ENCODE results near the gene MXI1. TPM values are rescaled to one million over a fixed set of nuclear protein-coding genes. Genes with fewer than 3 reads are reported as not detected.
"Not testable (repeated sequence)": the region's sequence is repeated elsewhere in the genome, so short reads cannot be mapped to it uniquely, and the experiment has no call there.

MXI1 gene
- total RNA-seq, 1 donor from 2014 or later = 14.7 TPM

GRCh38 chr10:110233846-110234245 lies 26.4 kb downstream of the MXI1 start:
- peaks cover 9% of the 10 kb centered on the region for H3K27me3 Mint-ChIP-seq (ENCODE audit: insufficient read depth)
- no peak overlapping the region for H3K27ac Mint-ChIP-seq
- DNase-seq (ENCODE audit: low spot score) = no peak
- intact Hi-C loops (cut with micrococcal nuclease) = no loop called here
- no peak overlapping the region for H3K4me3 Mint-ChIP-seq
- peaks cover 19% of the 10 kb centered on the region for H3K36me3 Mint-ChIP-seq (ENCODE audit: low read depth)
- no peaks in the 10 kb centered on the region for H3K4me1 Mint-ChIP-seq (ENCODE audit: low read depth)
- H3K9me3 Mint-ChIP-seq = no peaks in the 10 kb centered on the region

- intact Hi-C loops (cut with micrococcal nuclease) = no loop called here
- Mint-ChIP-seq H3K9me3 (no peaks in the 10 kb centered on the region), H3K4me3 (no peak overlapping the region), H3K36me3 (ENCODE audit: low read depth) (peaks cover 13% of the 10 kb centered on the region), H3K27ac (no peak overlapping the region), H3K4me1 (ENCODE audit: low read depth) (peaks cover 18% of the 10 kb centered on the region), H3K27me3 (ENCODE audit: insufficient read depth) (peaks cover 12% of the 10 kb centered on the region)
- no peak for DNase-seq (ENCODE audit: low spot score)
Observed at GRCh38 chr10:110237894-110238480, 30.6 kb downstream of the MXI1 start.

- DNase-seq (ENCODE audit: low spot score) = no peak
- Mint-ChIP-seq H3K27ac (no peak overlapping the region), H3K4me3 (no peak overlapping the region), H3K9me3 (no peaks in the 10 kb centered on the region), H3K27me3 (ENCODE audit: insufficient read depth) (peaks cover 10% of the 10 kb centered on the region), H3K36me3 (ENCODE audit: low read depth) (peaks cover 13% of the 10 kb centered on the region), H3K4me1 (ENCODE audit: low read depth) (peaks cover 18% of the 10 kb centered on the region)
- intact Hi-C loops (cut with micrococcal nuclease) = loop anchor here (5.0 kb wide), 1 partner anchor 37 kb away; no protein-coding TSS in a partner anchor
Observed at GRCh38 chr10:110239892-110240291, 32.5 kb downstream of the MXI1 start.

- no peak for DNase-seq (ENCODE audit: low spot score)
- peaks cover 18% of the 10 kb centered on the region for H3K4me1 Mint-ChIP-seq (ENCODE audit: low read depth)
- intact Hi-C loops (cut with micrococcal nuclease) = loop anchor here (1.0 to 5.0 kb wide), 2 partner anchors 12 to 36 kb away; no protein-coding TSS in a partner anchor
- H3K36me3 Mint-ChIP-seq (ENCODE audit: low read depth) = peaks cover 21% of the 10 kb centered on the region
- H3K4me3 Mint-ChIP-seq = no peak overlapping the region
- no peak overlapping the region for H3K27ac Mint-ChIP-seq
- no peaks in the 10 kb centered on the region for H3K9me3 Mint-ChIP-seq
- peaks cover 20% of the 10 kb centered on the region for H3K27me3 Mint-ChIP-seq (ENCODE audit: insufficient read depth)
Observed at GRCh38 chr10:110241407-110241806, 34.0 kb downstream of the MXI1 start.

- Mint-ChIP-seq H3K4me3 (no peak overlapping the region), H3K27me3 (ENCODE audit: insufficient read depth) (peaks cover 24% of the 10 kb centered on the region), H3K9me3 (no peaks in the 10 kb centered on the region), H3K4me1 (ENCODE audit: low read depth) (peaks cover 18% of the 10 kb centered on the region), H3K27ac (no peak overlapping the region), H3K36me3 (ENCODE audit: low read depth) (peaks cover 24% of the 10 kb centered on the region)
- no peak for DNase-seq (ENCODE audit: low spot score)
- intact Hi-C loops (cut with micrococcal nuclease) = loop anchor here (1.0 to 5.0 kb wide), 2 partner anchors 13 to 35 kb away; no protein-coding TSS in a partner anchor
Observed at GRCh38 chr10:110241841-110242240, 34.4 kb downstream of the MXI1 start.

GRCh38 chr10:110242511-110242910 lies 35.1 kb downstream of the MXI1 start:
- H3K27ac Mint-ChIP-seq = no peak overlapping the region
- no peaks in the 10 kb centered on the region for H3K9me3 Mint-ChIP-seq
- H3K4me3 Mint-ChIP-seq = no peak overlapping the region
- H3K36me3 Mint-ChIP-seq (ENCODE audit: low read depth) = peaks cover 23% of the 10 kb centered on the region
- no peak for DNase-seq (ENCODE audit: low spot score)
- H3K4me1 Mint-ChIP-seq (ENCODE audit: low read depth) = peaks cover 18% of the 10 kb centered on the region
- intact Hi-C loops (cut with micrococcal nuclease) = loop anchor here (5.0 kb wide), 1 partner anchor 35 kb away; no protein-coding TSS in a partner anchor
- peaks cover 29% of the 10 kb centered on the region for H3K27me3 Mint-ChIP-seq (ENCODE audit: insufficient read depth)

- H3K4me3 Mint-ChIP-seq = no peak overlapping the region
- no peak overlapping the region for H3K27ac Mint-ChIP-seq
- DNase-seq (ENCODE audit: low spot score) = no peak
- no peaks in the 10 kb centered on the region for H3K9me3 Mint-ChIP-seq
- peaks cover 27% of the 10 kb centered on the region for H3K27me3 Mint-ChIP-seq (ENCODE audit: insufficient read depth)
- peaks cover 20% of the 10 kb centered on the region for H3K36me3 Mint-ChIP-seq (ENCODE audit: low read depth)
- H3K4me1 Mint-ChIP-seq (ENCODE audit: low read depth) = peaks cover 25% of the 10 kb centered on the region
- intact Hi-C loops (cut with micrococcal nuclease) = loop anchor here (5.0 kb wide), 1 partner anchor 33 kb away; no protein-coding TSS in a partner anchor
Observed at GRCh38 chr10:110244550-110244949, 37.1 kb downstream of the MXI1 start.

GRCh38 chr10:110247833-110248232 lies 40.4 kb downstream of the MXI1 start:
- DNase-seq (ENCODE audit: low spot score); H3K4me3 Mint-ChIP-seq; H3K27ac Mint-ChIP-seq; intact Hi-C loops (cut with micrococcal nuclease); H3K9me3 Mint-ChIP-seq: not testable (repeated sequence)
- Mint-ChIP-seq H3K4me1 (ENCODE audit: low read depth) (peaks cover 34% of the 10 kb centered on the region), H3K27me3 (ENCODE audit: insufficient read depth) (peaks cover 24% of the 10 kb centered on the region), H3K36me3 (ENCODE audit: low read depth) (peaks cover 19% of the 10 kb centered on the region)

- peaks cover 43% of the 10 kb centered on the region for H3K4me1 Mint-ChIP-seq (ENCODE audit: low read depth)
- DNase-seq (ENCODE audit: low spot score); H3K9me3 Mint-ChIP-seq; H3K4me3 Mint-ChIP-seq; H3K27ac Mint-ChIP-seq: not testable (repeated sequence)
- intact Hi-C loops (cut with micrococcal nuclease) = loop anchor here (1.0 kb wide), 1 partner anchor 24 kb away; no protein-coding TSS in a partner anchor
- H3K27me3 Mint-ChIP-seq (ENCODE audit: insufficient read depth) = peaks cover 33% of the 10 kb centered on the region
- peaks cover 19% of the 10 kb centered on the region for H3K36me3 Mint-ChIP-seq (ENCODE audit: low read depth)
Observed at GRCh38 chr10:110249489-110249888, 42.1 kb downstream of the MXI1 start.

GRCh38 chr10:110251392-110251791 lies 44.0 kb downstream of the MXI1 start:
- H3K4me1 Mint-ChIP-seq (ENCODE audit: low read depth) = peaks cover 47% of the 10 kb centered on the region
- peak overlapping the region; percentile 1 for H3K4me3 Mint-ChIP-seq
- intact Hi-C loops (cut with micrococcal nuclease) = loop anchor here (1.0 to 2.0 kb wide), 2 partner anchors 40 to 523 kb away; no protein-coding TSS in a partner anchor

GRCh38 chr10:110252151-110252550 lies 44.7 kb downstream of the MXI1 start:
- no peak for DNase-seq (ENCODE audit: low spot score)
- Mint-ChIP-seq H3K36me3 (ENCODE audit: low read depth) (peaks cover 10% of the 10 kb centered on the region), H3K9me3 (peaks cover 5% of the 10 kb centered on the region), H3K27me3 (ENCODE audit: insufficient read depth) (peaks cover 24% of the 10 kb centered on the region), H3K27ac (no peak overlapping the region), H3K4me3 (no peak overlapping the region), H3K4me1 (ENCODE audit: low read depth) (peaks cover 47% of the 10 kb centered on the region)
- intact Hi-C loops (cut with micrococcal nuclease) = loop anchor here (1.0 to 2.0 kb wide), 3 partner anchors 9 to 277 kb away; no protein-coding TSS in a partner anchor

More at GRCh38 chr10:110251392-110251791, 44.0 kb downstream of the MXI1 start:
- Mint-ChIP-seq H3K36me3 (ENCODE audit: low read depth) (peaks cover 11% of the 10 kb centered on the region), H3K27me3 (ENCODE audit: insufficient read depth) (peaks cover 31% of the 10 kb centered on the region), H3K27ac (peak overlapping the region; percentile 27)
- H3K9me3 Mint-ChIP-seq; DNase-seq (ENCODE audit: low spot score): not testable (repeated sequence)

GRCh38 chr10:110254467-110254866 lies 47.1 kb downstream of the MXI1 start:
- H3K27me3 Mint-ChIP-seq (ENCODE audit: insufficient read depth) = peaks cover 27% of the 10 kb centered on the region
- H3K4me1 Mint-ChIP-seq (ENCODE audit: low read depth) = peaks cover 40% of the 10 kb centered on the region

GRCh38 chr10:110258542-110258941 lies 51.1 kb downstream of the MXI1 start:
- no peak overlapping the region for H3K4me3 Mint-ChIP-seq
- H3K4me1 Mint-ChIP-seq (ENCODE audit: low read depth) = peaks cover 13% of the 10 kb centered on the region
- H3K27me3 Mint-ChIP-seq (ENCODE audit: insufficient read depth) = peaks cover 46% of the 10 kb centered on the region
- peaks cover 6% of the 10 kb centered on the region for H3K36me3 Mint-ChIP-seq (ENCODE audit: low read depth)
- intact Hi-C loops (cut with micrococcal nuclease) = no loop called here
- DNase-seq (ENCODE audit: low spot score) = no peak
- peaks cover 5% of the 10 kb centered on the region for H3K9me3 Mint-ChIP-seq
- H3K27ac Mint-ChIP-seq = no peak overlapping the region

More at GRCh38 chr10:110254467-110254866, 47.1 kb downstream of the MXI1 start:
- DNase-seq (ENCODE audit: low spot score) = no peak
- intact Hi-C loops (cut with micrococcal nuclease) = no loop called here
- Mint-ChIP-seq H3K9me3 (peaks cover 5% of the 10 kb centered on the region), H3K27ac (no peak overlapping the region), H3K36me3 (ENCODE audit: low read depth) (peaks cover 6% of the 10 kb centered on the region), H3K4me3 (no peak overlapping the region)

Data from activated T-helper 1 cell treated with anti-CD3 and anti-CD28 coated beads, Interleukin-12 subunit alpha, Interleukin-12 subunit beta, Interleukin-2, Interleukin-4 antibody, amounts not matched to agents 30 ng/mL and 10 ng/mL and 1 ng/mL, durations not matched to agents 14 hours and 24 hours and 36 hours (primary cell).